HS-27A (cell line): ENCODE data around the gene ZSCAN30.

Experiments used
- DNase-seq: peaks from one replicate; pipeline ENCODE4 v3.0.0-alpha.2; 2012; ENCODE audit warnings: low read depth, missing footprints

Gene ZSCAN30

GRCh38 chr18:35278969-35279368 is 11.1 kb downstream of the ZSCAN30 start:
- DNase-seq: no peak

- DNase-seq: no peak
These were observed 11.9 kb downstream of the ZSCAN30 start for GRCh38 chr18:35278085-35278484.

- DNase-seq: no peak
These were observed 12.4 kb downstream of the ZSCAN30 start for GRCh38 chr18:35277633-35278032.

- no peak for DNase-seq
These were observed 13.8 kb downstream of the ZSCAN30 start for GRCh38 chr18:35276267-35276666.

GRCh38 chr18:35271656-35272055 is 18.4 kb downstream of the ZSCAN30 start:
- no peak for DNase-seq

- no peak for DNase-seq
These were observed 21.2 kb downstream of the ZSCAN30 start for GRCh38 chr18:35268821-35269220.

- DNase-seq: no peak
These were observed 22.2 kb downstream of the ZSCAN30 start for GRCh38 chr18:35267809-35268208.

GRCh38 chr18:35267161-35267651 is 22.8 kb downstream of the ZSCAN30 start:
- no peak for DNase-seq

GRCh38 chr18:35264409-35264808 is 25.6 kb downstream of the ZSCAN30 start:
- DNase-seq: no peak

GRCh38 chr18:35256947-35257346 is 33.1 kb downstream of the ZSCAN30 start:
- DNase-seq: no peak

GRCh38 chr18:35253655-35254287 is 36.3 kb downstream of the ZSCAN30 start:
- no peak for DNase-seq

GRCh38 chr18:35252466-35252865 is 37.6 kb downstream of the ZSCAN30 start:
- no peak for DNase-seq

GRCh38 chr18:35248429-35248828 is 41.6 kb downstream of the ZSCAN30 start:
- DNase-seq: no peak

- DNase-seq: no peak
These were observed 42.4 kb downstream of the ZSCAN30 start for GRCh38 chr18:35247412-35248249.

GRCh38 chr18:35246831-35247230 is 43.2 kb downstream of the ZSCAN30 start:
- DNase-seq: no peak

GRCh38 chr18:35245719-35246317 is 44.2 kb downstream of the ZSCAN30 start:
- DNase-seq: no peak

- DNase-seq: no peak
These were observed 45.4 kb downstream of the ZSCAN30 start for GRCh38 chr18:35244671-35245070.

GRCh38 chr18:35242426-35242825 is 47.6 kb downstream of the ZSCAN30 start:
- DNase-seq: no peak

- DNase-seq: no peak
These were observed 48.6 kb downstream of the ZSCAN30 start for GRCh38 chr18:35241448-35241804.

GRCh38 chr18:35240664-35241447 is 49.2 kb downstream of the ZSCAN30 start, which contains the start of gene ZNF397:
TSS of gene ZNF397 (plus strand) at chr18:35241034. CDS start at chr18:35242471, 1,437 bp downstream.
- DNase-seq: peak; percentile 84

GRCh38 chr18:35239314-35239713 is 50.7 kb downstream of the ZSCAN30 start:
- DNase-seq: no peak
